Endothelial cell of umbilical vein (primary cell): ENCODE data around the gene RNF145. TPM values are rescaled to one million over a fixed set of nuclear protein-coding genes. Genes with fewer than 3 reads are reported as not detected.

Source experiments
- BruUV-seq: library from RNA; stranded (reverse); fragments of 400-500 nt; replicated peaks from 2 replicates; lab custom pipeline; 2021; lab: Mats Ljungman, UMichigan
- CTCF ChIA-PET: fragments of 300-600, 350-600 bp; sonication (Branson Sonifier 250); formaldehyde crosslinking; loops from one replicate; lab custom pipeline; 2021; ENCODE audit warnings: antibody characterized with exemption, inconsistent platforms; lab: Charles Lee
- POLR2A ChIA-PET: fragments of 300-600, 350-600 bp; sonication (Branson Sonifier 250); formaldehyde crosslinking; loops from one replicate; lab custom pipeline; 2021; ENCODE audit warnings: antibody characterized with exemption, inconsistent platforms; lab: Charles Lee
- DNase-seq: peaks from one replicate; pipeline ENCODE4 v3.0.0-alpha.2; 2011; ENCODE audit warnings: low read depth, low spot score
- FAIRE-seq: peaks from 2 replicates; lab custom pipeline; 2011; peaks lifted over from hg19 to GRCh38; lab: Jason Lieb, UNC
- H2AFZ ChIP-seq: 2 replicates; pipeline ENCODE4 v1.6.0; 2012; ENCODE audit warnings: low read depth, low read length, control low read depth, inconsistent platforms
- H3K27ac ChIP-seq: 2 replicates; pipeline ENCODE4 v1.5.1; 2011; ENCODE audit warnings: low read depth, mild to moderate bottlenecking, control low read depth, low read length, moderate library complexity; ENCODE audit not compliant: insufficient read depth
- H3K27me3 ChIP-seq, 2 experiments: 2 replicates each; pipeline versions ENCODE4 v1.6.0 to v1.6.1; 2011; ENCODE audit warnings: low read length in 2 of 2, mixed read lengths in 1 of 2; ENCODE audit not compliant: control insufficient read depth in 2 of 2, insufficient read depth in 2 of 2
- H3K36me3 ChIP-seq, 2 experiments: 2 replicates in 1 of 2; 3 replicates in 1 of 2; pipeline ENCODE4 v1.5.1; 2011; ENCODE audit warnings: low read length in 2 of 2, mild to moderate bottlenecking in 1 of 2, moderate library complexity in 1 of 2; ENCODE audit not compliant: control insufficient read depth in 2 of 2, insufficient read depth in 2 of 2; ENCODE audit errors: extremely low read depth in 1 of 2
- H3K4me1 ChIP-seq: 3 replicates; pipeline ENCODE4 v1.5.1; 2011; ENCODE audit warnings: mild to moderate bottlenecking, low read length; ENCODE audit not compliant: control insufficient read depth, insufficient read depth; ENCODE audit errors: extremely low read depth
- H3K4me2 ChIP-seq: 2 replicates; pipeline ENCODE4 v1.6.1; 2011; ENCODE audit warnings: low read length, control low read depth, mixed read lengths; ENCODE audit not compliant: insufficient read depth
- H3K4me3 ChIP-seq, 3 experiments: fragments of 200-600 bp in 1 of 3; sonication (generic), shearing (Covaris generic) in 1 of 3; replicated peaks in 1 of 3; 2 replicates each; pipeline ENCODE4 v1.5.1; 2011 to 2016; ENCODE audit warnings: control low read depth in 3 of 3, low read length in 3 of 3, mild to moderate bottlenecking in 2 of 3, inconsistent platforms in 1 of 3, low read depth in 1 of 3, moderate library complexity in 1 of 3; ENCODE audit not compliant: insufficient read depth in 1 of 3
- H3K79me2 ChIP-seq: 2 replicates; pipeline ENCODE4 v1.6.0; 2012; ENCODE audit warnings: low read length, inconsistent platforms; ENCODE audit not compliant: control insufficient read depth, insufficient read depth
- H3K9ac ChIP-seq: replicated peaks from 2 replicates; pipeline ENCODE3; 2011; ENCODE audit warnings: low read length, control low read depth; ENCODE audit not compliant: insufficient read depth; ENCODE audit errors: extremely low read depth
- H3K9me1 ChIP-seq: replicated peaks from 3 replicates; pipeline ENCODE4 v1.6.0; 2011; ENCODE audit warnings: mild to moderate bottlenecking, low read length; ENCODE audit not compliant: control insufficient read depth, insufficient read depth; ENCODE audit errors: extremely low read depth
- H3K9me3 ChIP-seq: replicated peaks from 2 replicates; pipeline ENCODE4 v1.5.1; 2012; ENCODE audit warnings: low read length, inconsistent platforms; ENCODE audit not compliant: control insufficient read depth, insufficient read depth
- H4K20me1 ChIP-seq: replicated peaks from 2 replicates; pipeline ENCODE3; 2011; ENCODE audit warnings: mild to moderate bottlenecking, low read length; ENCODE audit not compliant: control insufficient read depth, insufficient read depth; ENCODE audit errors: extremely low read depth
- EZH2 ChIP-seq: IDR thresholded peaks from 2 replicates; pipeline ENCODE4 v1.6.1; 2012; ENCODE audit warnings: borderline replicate concordance, low read depth, mild to moderate bottlenecking, moderate library complexity, low read length, inconsistent platforms; ENCODE audit not compliant: severe bottlenecking
- FOS ChIP-seq: IDR thresholded peaks from 2 replicates; pipeline ENCODE4 v1.6.1; 2011; ENCODE audit warnings: mild to moderate bottlenecking, low read length, moderate library complexity, borderline replicate concordance; ENCODE audit not compliant: insufficient read depth
- GATA2 ChIP-seq: IDR thresholded peaks from 2 replicates; pipeline ENCODE4 v1.7.0; 2011; ENCODE audit warnings: low read depth, mild to moderate bottlenecking, moderate library complexity, mixed read lengths, low read length; ENCODE audit not compliant: insufficient read length, insufficient read depth
- JUN ChIP-seq: IDR thresholded peaks from 2 replicates; pipeline ENCODE4 v1.6.1; 2011; ENCODE audit warnings: borderline replicate concordance, low read depth; ENCODE audit not compliant: insufficient read length, insufficient read depth
- MAX ChIP-seq: IDR thresholded peaks from 2 replicates; pipeline ENCODE4 v1.6.1; 2011; ENCODE audit not compliant: insufficient read depth, insufficient read length
- MYC ChIP-seq: IDR thresholded peaks from one replicate; pipeline ENCODE4 v1.6.1; 2011; ENCODE audit warnings: mild to moderate bottlenecking, low read depth, low read length
- POLR2AphosphoS5 ChIP-seq: IDR thresholded peaks from 2 replicates; pipeline ENCODE4 v1.6.1; 2012; ENCODE audit warnings: low read depth, mild to moderate bottlenecking, control low read depth, low read length, moderate library complexity; ENCODE audit not compliant: insufficient read depth
- dilution Hi-C: fragments of 300-500 bp; cut with MboI; formaldehyde crosslinking; loops from one replicate; pipeline ENCODE4 v1.15.0; 2019; ENCODE audit warnings: low sequenced_read_pairs; ENCODE audit not compliant: extremely low pct_ligation_motif_present
- intact Hi-C: fragments of 100-400 bp; cut with micrococcal nuclease; formaldehyde crosslinking; loops from one replicate; pipeline ENCODE4 v1.10.0; 2022
- polyA plus RNA-seq, 4 experiments: library from polyadenylated mRNA; depleted of rRNA in 3 of 4; stranded (reverse) in 3 of 4; unstranded in 1 of 4; fragments of >200 nt; gene quantifications; 2 replicates each; pipeline versions ENCODE4 v1.2.1 to v1.2.3, GENCODE V29; 2011 to 2012; ENCODE audit warnings: missing spikeins in 1 of 4
- total RNA-seq: library from RNA; stranded (reverse); gene quantifications from 2 replicates; pipeline ENCODE4 v1.2.3, GENCODE V29; 2021
- TF ChIP-seq, protein P1 (sequence below), 2 donors: IDR thresholded peaks; 1 replicate in 1 of 2; 2 replicates in 1 of 2; pipeline ENCODE4 v1.5.1; 2011; ENCODE audit warnings: low read length in 2 of 2, mild to moderate bottlenecking in 2 of 2, moderate library complexity in 2 of 2, control low read depth in 1 of 2, inconsistent platforms in 1 of 2, low read depth in 1 of 2; ENCODE audit not compliant: insufficient read depth in 1 of 2; ENCODE audit errors: extremely low read depth in 1 of 2

Gene RNF145
- total and polyA plus RNA-seq, 2 donors (not counting 3 experiments of a cell fraction or from before 2014, with no cell fraction given) = 39.4 to 62.3 TPM

- Histone ChIP-seq H3K36me3 (no peaks in the 10 kb centered on the region), H3K79me2 (no peaks in the 10 kb centered on the region), H3K9me3 (no peaks in the 10 kb centered on the region), H3K4me3 (no peak overlapping the region), H3K4me2 (no peak overlapping the region), H3K4me1 (no peaks in the 10 kb centered on the region), H3K9ac (no peak overlapping the region), H3K9me1 (no peaks in the 10 kb centered on the region), H3K27me3 (peaks cover 4 to 6% of the 10 kb centered on the region in 2 experiments), H2AFZ (no peak overlapping the region), H3K27ac (no peak overlapping the region), H4K20me1 (no peaks in the 10 kb centered on the region)
- no peak for FAIRE-seq
- no TSS peak for BruUV-seq
- dilution Hi-C loops = no loop called here
- ChIA-PET CTCF (no interaction called here), POLR2A (no interaction called here)
- intact Hi-C loops = no loop called here
- TF ChIP-seq EZH2 = no peak
- TF ChIP-seq FOS = no peak
- TF ChIP-seq MYC = no peak
- TF ChIP-seq POLR2AphosphoS5 = no peak
- TF ChIP-seq, protein P1, sequence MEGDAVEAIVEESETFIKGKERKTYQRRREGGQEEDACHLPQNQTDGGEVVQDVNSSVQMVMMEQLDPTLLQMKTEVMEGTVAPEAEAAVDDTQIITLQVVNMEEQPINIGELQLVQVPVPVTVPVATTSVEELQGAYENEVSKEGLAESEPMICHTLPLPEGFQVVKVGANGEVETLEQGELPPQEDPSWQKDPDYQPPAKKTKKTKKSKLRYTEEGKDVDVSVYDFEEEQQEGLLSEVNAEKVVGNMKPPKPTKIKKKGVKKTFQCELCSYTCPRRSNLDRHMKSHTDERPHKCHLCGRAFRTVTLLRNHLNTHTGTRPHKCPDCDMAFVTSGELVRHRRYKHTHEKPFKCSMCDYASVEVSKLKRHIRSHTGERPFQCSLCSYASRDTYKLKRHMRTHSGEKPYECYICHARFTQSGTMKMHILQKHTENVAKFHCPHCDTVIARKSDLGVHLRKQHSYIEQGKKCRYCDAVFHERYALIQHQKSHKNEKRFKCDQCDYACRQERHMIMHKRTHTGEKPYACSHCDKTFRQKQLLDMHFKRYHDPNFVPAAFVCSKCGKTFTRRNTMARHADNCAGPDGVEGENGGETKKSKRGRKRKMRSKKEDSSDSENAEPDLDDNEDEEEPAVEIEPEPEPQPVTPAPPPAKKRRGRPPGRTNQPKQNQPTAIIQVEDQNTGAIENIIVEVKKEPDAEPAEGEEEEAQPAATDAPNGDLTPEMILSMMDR (IDR thresholded peaks at IDR 0.05; ENCODE audit: extremely low read depth in 1 of 2, insufficient read depth in 1 of 2, low read depth in 1 of 2, low read length in 2 of 2) = no peak
- no peak for TF ChIP-seq GATA2
- TF ChIP-seq JUN = no peak
- no peak for TF ChIP-seq MAX
- no peak for DNase-seq
These were observed 18.1 kb upstream of the RNF145 start for GRCh38 chr5:159227452-159227851.
